ES-I3 (cell line): ENCODE results near the gene ZNF195.
"Not testable (repeated sequence)": the region's sequence is repeated elsewhere in the genome, so short reads cannot be mapped to it uniquely, and the experiment has no call there.

ENCODE experiments used
- H3K36me3 ChIP-seq: 2 replicates; pipeline ENCODE4 v1.6.1; 2013; ENCODE audit warnings: mild to moderate bottlenecking, low read length, control low read depth, moderate library complexity; ENCODE audit not compliant: insufficient read depth
- H3K4me1 ChIP-seq: 2 replicates; pipeline ENCODE4 v1.6.1; 2013; ENCODE audit warnings: mild to moderate bottlenecking, control low read depth, low read length; ENCODE audit not compliant: insufficient read depth
- H3K9ac ChIP-seq: 2 replicates; pipeline ENCODE4 v1.6.1; 2013; ENCODE audit warnings: low read depth, mild to moderate bottlenecking, low read length, moderate library complexity
- H3K9me3 ChIP-seq: 2 replicates; pipeline ENCODE4 v1.6.1; 2013; ENCODE audit warnings: mild to moderate bottlenecking, low read length, moderate library complexity; ENCODE audit not compliant: control insufficient read depth, insufficient read depth

Gene ZNF195

DNA sequence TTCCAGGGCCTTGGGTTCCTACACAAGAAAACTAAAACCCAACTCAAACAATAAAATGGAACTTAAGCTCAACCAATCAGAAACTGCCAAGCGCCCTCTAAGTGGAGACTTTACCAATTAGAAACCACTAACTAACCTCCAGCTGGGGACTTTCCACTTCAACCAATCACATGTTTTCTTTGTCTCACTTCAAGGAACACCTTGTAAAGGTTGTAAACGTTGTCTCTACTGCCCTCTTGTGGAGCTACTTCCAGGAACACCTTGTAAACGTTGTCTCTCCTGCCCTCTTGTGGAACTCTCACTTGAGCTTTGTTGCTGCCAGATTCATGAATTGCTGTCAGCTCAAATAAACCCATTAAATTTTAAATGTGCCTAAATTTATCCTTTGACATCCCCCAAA is 54.2 kb downstream of the ZNF195 start:
- H3K9me3 ChIP-seq, H3K36me3 ChIP-seq, H3K9ac ChIP-seq, H3K4me1 ChIP-seq: not testable (repeated sequence)
